DOHH2 (cell line): ENCODE results near the gene SNU13.

Experiments
- CTCF ChIP-seq: fragments of 200-600 bp; sonication (generic); IDR thresholded peaks from one replicate; pipeline ENCODE4 v1.5.1; 2014; ENCODE audit warnings: antibody characterized with exemption, mild to moderate bottlenecking, low read depth, low read length; ENCODE audit not compliant: poor library complexity, severe bottlenecking
- EZH2phosphoT487 ChIP-seq: fragments of 200-600 bp; sonication (generic); IDR thresholded peaks from 2 replicates; pipeline ENCODE4 v1.6.1; 2017; ENCODE audit warnings: borderline replicate concordance, mild to moderate bottlenecking, antibody characterized with exemption, low read length, moderate library complexity, mixed read lengths

- no peak for TF ChIP-seq CTCF
- TF ChIP-seq EZH2phosphoT487 = no peak
These were observed 13.8 kb downstream of the SNU13 start for GRCh38 chr22:41674846-41675340.
